SK-N-SH treated with all-trans-retinoic acid at 6 μM for 48 hours (cell line): ENCODE measurements around the gene PKMYT1.

Source experiments
- ATAC-seq: fragments of 200-7000 bp; cut with Tn5 transposase; 3 replicates; pipeline ENCODE4 v1.9.1; 2020; ENCODE audit warnings: mild to moderate bottlenecking, moderate library complexity
- ARNTL ChIP-seq: fragments of 450-650 bp; formaldehyde crosslinking; IDR thresholded peaks from 2 replicates; pipeline ENCODE4 v1.5.0; 2020; ENCODE audit warnings: low read depth, mild to moderate bottlenecking, moderate library complexity, borderline replicate concordance
- BACH2 ChIP-seq: fragments of 250-450 bp; sonication (Bioruptor Pico); IDR thresholded peaks from 2 replicates; pipeline ENCODE4 v1.9.0; 2021; ENCODE audit warnings: mild to moderate bottlenecking, borderline replicate concordance
- CSDC2 ChIP-seq: fragments of 250-450 bp; sonication (Bioruptor Pico); IDR thresholded peaks from 2 replicates; pipeline ENCODE4 v1.5.0; 2020; ENCODE audit warnings: mild to moderate bottlenecking, moderate library complexity
- ESRRG ChIP-seq: fragments of 250-450 bp; sonication (Bioruptor Pico); IDR thresholded peaks from 2 replicates; pipeline ENCODE4 v1.6.1; 2021; ENCODE audit warnings: mild to moderate bottlenecking
- GLIS3 ChIP-seq: fragments of 250-450 bp; sonication (Bioruptor Pico); IDR thresholded peaks from 2 replicates; pipeline ENCODE4 v1.5.0; 2020; ENCODE audit warnings: mild to moderate bottlenecking, moderate library complexity
- ISL1 ChIP-seq: fragments of 250-450 bp; sonication (Bioruptor Pico); IDR thresholded peaks from 2 replicates; pipeline ENCODE4 v2.1.2; 2022; ENCODE audit warnings: mild to moderate bottlenecking, moderate library complexity
- PPARA ChIP-seq: fragments of 250-450 bp; sonication (Bioruptor Pico); IDR thresholded peaks from 2 replicates; pipeline ENCODE4 v1.5.0; 2020; ENCODE audit warnings: mild to moderate bottlenecking, borderline replicate concordance
- RARB ChIP-seq: fragments of 250-450 bp; sonication (Bioruptor Pico); IDR thresholded peaks from 2 replicates; pipeline ENCODE4 v1.8.0; 2021; ENCODE audit warnings: mild to moderate bottlenecking, moderate library complexity
- SNAI2 ChIP-seq: fragments of 250-450 bp; sonication (Bioruptor Pico); IDR thresholded peaks from 2 replicates; pipeline ENCODE4 v1.5.0; 2020; ENCODE audit warnings: mild to moderate bottlenecking, moderate library complexity
- TCF4 ChIP-seq: fragments of 250-450 bp; sonication (Bioruptor Pico); IDR thresholded peaks from 2 replicates; pipeline ENCODE4 v1.8.0; 2021; ENCODE audit warnings: mild to moderate bottlenecking, moderate library complexity, borderline replicate concordance
- TOX ChIP-seq: fragments of 250-450 bp; sonication (Bioruptor Pico); IDR thresholded peaks from 2 replicates; pipeline ENCODE4 v1.8.0; 2021; ENCODE audit warnings: mild to moderate bottlenecking, moderate library complexity, borderline replicate concordance
- ZC3H10 ChIP-seq: fragments of 250-450 bp; sonication (Bioruptor Pico); IDR thresholded peaks from 2 replicates; pipeline ENCODE4 v1.5.1; 2021; ENCODE audit warnings: mild to moderate bottlenecking, moderate library complexity
- ZFP3 ChIP-seq: fragments of 250-450 bp; sonication (Bioruptor Pico); IDR thresholded peaks from 2 replicates; pipeline ENCODE4 v1.5.0; 2020; ENCODE audit warnings: mild to moderate bottlenecking, moderate library complexity
- ZFP30 ChIP-seq: fragments of 450-650 bp; formaldehyde crosslinking; IDR thresholded peaks from 2 replicates; pipeline ENCODE4 v1.5.0; 2022; ENCODE audit warnings: mild to moderate bottlenecking, moderate library complexity
- ZNF565 ChIP-seq: fragments of 450-650 bp; formaldehyde crosslinking; conservative IDR thresholded peaks from 2 replicates; pipeline ENCODE4 v1.5.0; 2020; ENCODE audit warnings: low read depth, mild to moderate bottlenecking, moderate library complexity
- ZNF70 ChIP-seq: fragments of 450-650 bp; formaldehyde crosslinking; IDR thresholded peaks from 2 replicates; pipeline ENCODE4 v1.5.0; 2020; ENCODE audit warnings: mild to moderate bottlenecking, moderate library complexity
- ZNF8 ChIP-seq: fragments of 450-650 bp; formaldehyde crosslinking; IDR thresholded peaks from 2 replicates; pipeline ENCODE4 v1.5.0; 2020; ENCODE audit warnings: mild to moderate bottlenecking, moderate library complexity
- TF ChIP-seq, protein P1 (sequence below): fragments of 250-450 bp; sonication (Bioruptor Pico); IDR thresholded peaks from 2 replicates; pipeline ENCODE4 v1.5.0; 2020; ENCODE audit warnings: mild to moderate bottlenecking, moderate library complexity
- TF ChIP-seq, protein P2 (sequence below): fragments of 250-450 bp; sonication (Bioruptor Pico); IDR thresholded peaks from 2 replicates; pipeline ENCODE4 v1.8.0; 2021; ENCODE audit warnings: low read depth, mild to moderate bottlenecking, moderate library complexity, borderline replicate concordance
- TF ChIP-seq, protein P3 (sequence below): fragments of 250-450 bp; sonication (Bioruptor Pico); IDR thresholded peaks from 2 replicates; pipeline ENCODE4 v1.8.0; 2020; ENCODE audit warnings: mild to moderate bottlenecking, moderate library complexity, borderline replicate concordance
- TF ChIP-seq, protein P4 (sequence below): fragments of 250-450 bp; sonication (Bioruptor Pico); IDR thresholded peaks from 2 replicates; pipeline ENCODE4 v1.5.1; 2021; ENCODE audit warnings: mild to moderate bottlenecking, moderate library complexity

PKMYT1 gene

DNA sequence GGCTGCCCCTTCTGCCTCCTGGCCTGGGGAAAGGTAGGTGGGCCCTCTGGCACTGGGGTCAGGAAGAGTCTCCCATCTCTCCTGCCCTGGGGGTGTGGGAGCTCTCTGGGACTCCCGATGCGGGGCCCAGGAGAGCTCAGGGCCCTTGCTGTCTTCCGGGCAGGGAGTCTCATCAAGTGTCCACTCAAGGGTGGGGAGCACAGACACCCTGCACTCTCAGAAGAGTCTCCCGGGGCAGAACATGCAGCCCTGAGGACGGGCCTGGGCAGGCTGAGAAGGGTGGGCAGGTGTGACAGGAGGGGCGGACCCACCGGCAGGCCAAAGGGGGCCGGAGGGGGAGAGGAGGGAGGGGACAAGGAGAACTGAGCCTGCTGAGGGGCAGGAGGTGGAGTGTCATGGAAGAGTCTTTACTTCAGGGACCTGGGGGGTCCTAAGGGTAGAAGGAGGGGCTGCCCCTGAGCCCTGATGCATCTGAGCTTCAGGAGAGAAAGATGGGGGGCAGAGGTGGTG is 8.4 kb upstream of the PKMYT1 start:
- TF ChIP-seq TOX (CRISPR knock-in tag) (no peak), GLIS3 (no peak), RARB (CRISPR knock-in tag) (no peak), ESRRG (CRISPR knock-in tag) (no peak), ZC3H10 (CRISPR knock-in tag) (no peak), SNAI2 (no peak), ISL1 (CRISPR knock-in tag) (no peak), BACH2 (CRISPR knock-in tag) (no peak), PPARA (CRISPR knock-in tag) (no peak), ZNF565 (CRISPR knock-in tag) (no peak), ZFP3 (CRISPR knock-in tag) (no peak), ZNF8 (CRISPR knock-in tag) (no peak), TCF4 (no peak), ARNTL (CRISPR knock-in tag) (no peak)
- TF ChIP-seq, protein P1, sequence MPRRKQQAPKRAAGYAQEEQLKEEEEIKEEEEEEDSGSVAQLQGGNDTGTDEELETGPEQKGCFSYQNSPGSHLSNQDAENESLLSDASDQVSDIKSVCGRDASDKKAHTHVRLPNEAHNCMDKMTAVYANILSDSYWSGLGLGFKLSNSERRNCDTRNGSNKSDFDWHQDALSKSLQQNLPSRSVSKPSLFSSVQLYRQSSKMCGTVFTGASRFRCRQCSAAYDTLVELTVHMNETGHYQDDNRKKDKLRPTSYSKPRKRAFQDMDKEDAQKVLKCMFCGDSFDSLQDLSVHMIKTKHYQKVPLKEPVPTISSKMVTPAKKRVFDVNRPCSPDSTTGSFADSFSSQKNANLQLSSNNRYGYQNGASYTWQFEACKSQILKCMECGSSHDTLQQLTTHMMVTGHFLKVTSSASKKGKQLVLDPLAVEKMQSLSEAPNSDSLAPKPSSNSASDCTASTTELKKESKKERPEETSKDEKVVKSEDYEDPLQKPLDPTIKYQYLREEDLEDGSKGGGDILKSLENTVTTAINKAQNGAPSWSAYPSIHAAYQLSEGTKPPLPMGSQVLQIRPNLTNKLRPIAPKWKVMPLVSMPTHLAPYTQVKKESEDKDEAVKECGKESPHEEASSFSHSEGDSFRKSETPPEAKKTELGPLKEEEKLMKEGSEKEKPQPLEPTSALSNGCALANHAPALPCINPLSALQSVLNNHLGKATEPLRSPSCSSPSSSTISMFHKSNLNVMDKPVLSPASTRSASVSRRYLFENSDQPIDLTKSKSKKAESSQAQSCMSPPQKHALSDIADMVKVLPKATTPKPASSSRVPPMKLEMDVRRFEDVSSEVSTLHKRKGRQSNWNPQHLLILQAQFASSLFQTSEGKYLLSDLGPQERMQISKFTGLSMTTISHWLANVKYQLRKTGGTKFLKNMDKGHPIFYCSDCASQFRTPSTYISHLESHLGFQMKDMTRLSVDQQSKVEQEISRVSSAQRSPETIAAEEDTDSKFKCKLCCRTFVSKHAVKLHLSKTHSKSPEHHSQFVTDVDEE (CRISPR knock-in tag) = no peak
- TF ChIP-seq, protein P2, sequence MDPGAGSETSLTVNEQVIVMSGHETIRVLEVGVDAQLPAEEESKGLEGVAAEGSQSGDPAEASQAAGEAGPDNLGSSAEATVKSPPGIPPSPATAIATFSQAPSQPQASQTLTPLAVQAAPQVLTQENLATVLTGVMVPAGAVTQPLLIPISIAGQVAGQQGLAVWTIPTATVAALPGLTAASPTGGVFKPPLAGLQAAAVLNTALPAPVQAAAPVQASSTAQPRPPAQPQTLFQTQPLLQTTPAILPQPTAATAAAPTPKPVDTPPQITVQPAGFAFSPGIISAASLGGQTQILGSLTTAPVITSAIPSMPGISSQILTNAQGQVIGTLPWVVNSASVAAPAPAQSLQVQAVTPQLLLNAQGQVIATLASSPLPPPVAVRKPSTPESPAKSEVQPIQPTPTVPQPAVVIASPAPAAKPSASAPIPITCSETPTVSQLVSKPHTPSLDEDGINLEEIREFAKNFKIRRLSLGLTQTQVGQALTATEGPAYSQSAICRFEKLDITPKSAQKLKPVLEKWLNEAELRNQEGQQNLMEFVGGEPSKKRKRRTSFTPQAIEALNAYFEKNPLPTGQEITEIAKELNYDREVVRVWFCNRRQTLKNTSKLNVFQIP = no peak
- TF ChIP-seq, protein P3, sequence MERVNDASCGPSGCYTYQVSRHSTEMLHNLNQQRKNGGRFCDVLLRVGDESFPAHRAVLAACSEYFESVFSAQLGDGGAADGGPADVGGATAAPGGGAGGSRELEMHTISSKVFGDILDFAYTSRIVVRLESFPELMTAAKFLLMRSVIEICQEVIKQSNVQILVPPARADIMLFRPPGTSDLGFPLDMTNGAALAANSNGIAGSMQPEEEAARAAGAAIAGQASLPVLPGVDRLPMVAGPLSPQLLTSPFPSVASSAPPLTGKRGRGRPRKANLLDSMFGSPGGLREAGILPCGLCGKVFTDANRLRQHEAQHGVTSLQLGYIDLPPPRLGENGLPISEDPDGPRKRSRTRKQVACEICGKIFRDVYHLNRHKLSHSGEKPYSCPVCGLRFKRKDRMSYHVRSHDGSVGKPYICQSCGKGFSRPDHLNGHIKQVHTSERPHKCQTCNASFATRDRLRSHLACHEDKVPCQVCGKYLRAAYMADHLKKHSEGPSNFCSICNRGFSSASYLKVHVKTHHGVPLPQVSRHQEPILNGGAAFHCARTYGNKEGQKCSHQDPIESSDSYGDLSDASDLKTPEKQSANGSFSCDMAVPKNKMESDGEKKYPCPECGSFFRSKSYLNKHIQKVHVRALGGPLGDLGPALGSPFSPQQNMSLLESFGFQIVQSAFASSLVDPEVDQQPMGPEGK (CRISPR knock-in tag) = no peak
- TF ChIP-seq, all 23 proteins: peak for 0

DNA sequence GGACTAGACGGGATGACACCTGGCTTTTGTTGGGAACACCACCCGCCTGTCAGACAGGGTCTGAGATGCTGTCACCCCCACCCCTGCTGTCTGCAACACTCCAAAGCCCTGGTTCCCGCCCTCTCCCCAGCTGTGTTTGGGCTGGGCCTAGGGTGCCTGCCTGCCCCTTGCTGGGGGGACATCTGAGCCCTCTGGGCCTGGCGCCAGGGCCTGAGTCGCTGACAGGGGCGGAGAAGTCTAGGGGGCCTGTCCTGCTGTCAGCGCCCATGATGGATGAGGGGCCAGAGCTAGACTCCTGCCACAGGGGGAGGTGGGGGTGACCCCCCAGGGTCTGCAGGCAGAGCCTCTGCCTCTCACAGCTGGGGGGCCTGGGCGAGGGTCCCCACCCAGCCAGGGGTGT is 7.6 kb upstream of the PKMYT1 start:
- TF ChIP-seq ARNTL (CRISPR knock-in tag) (no peak), ZNF70 (no peak), TOX (CRISPR knock-in tag) (no peak), SNAI2 (no peak)
- TF ChIP-seq, protein P4, sequence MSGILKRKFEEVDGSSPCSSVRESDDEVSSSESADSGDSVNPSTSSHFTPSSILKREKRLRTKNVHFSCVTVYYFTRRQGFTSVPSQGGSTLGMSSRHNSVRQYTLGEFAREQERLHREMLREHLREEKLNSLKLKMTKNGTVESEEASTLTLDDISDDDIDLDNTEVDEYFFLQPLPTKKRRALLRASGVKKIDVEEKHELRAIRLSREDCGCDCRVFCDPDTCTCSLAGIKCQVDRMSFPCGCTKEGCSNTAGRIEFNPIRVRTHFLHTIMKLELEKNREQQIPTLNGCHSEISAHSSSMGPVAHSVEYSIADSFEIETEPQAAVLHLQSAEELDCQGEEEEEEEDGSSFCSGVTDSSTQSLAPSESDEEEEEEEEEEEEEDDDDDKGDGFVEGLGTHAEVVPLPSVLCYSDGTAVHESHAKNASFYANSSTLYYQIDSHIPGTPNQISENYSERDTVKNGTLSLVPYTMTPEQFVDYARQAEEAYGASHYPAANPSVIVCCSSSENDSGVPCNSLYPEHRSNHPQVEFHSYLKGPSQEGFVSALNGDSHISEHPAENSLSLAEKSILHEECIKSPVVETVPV = no peak
- ATAC-seq = no peak

More for the DNA sequence above, 8.4 kb upstream of the PKMYT1 start:
- ATAC-seq = no peak

DNA sequence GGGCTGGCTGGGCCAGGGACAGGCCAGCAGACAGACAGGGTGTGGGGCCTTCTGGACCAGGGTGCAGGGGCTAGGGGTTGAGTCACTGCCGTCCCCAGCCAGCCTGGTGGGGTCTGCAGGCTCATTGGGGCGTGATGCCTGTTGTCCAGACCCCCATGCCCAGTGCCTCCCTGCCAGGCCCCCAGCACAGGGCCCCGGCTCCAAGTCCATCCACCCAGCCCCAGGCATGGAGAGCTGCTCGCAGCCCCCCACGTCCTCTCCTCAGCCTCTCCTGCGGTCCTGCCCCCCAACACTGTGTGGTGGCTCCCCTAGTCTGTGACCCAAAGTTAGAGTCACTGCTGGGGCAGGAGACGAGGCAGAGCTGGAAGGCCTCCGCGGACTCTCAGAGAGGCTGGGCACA is 7.0 kb upstream of the PKMYT1 start:
- TF ChIP-seq, protein P1 (CRISPR knock-in tag) = no peak
- TF ChIP-seq ZNF70 = no peak
- TF ChIP-seq RARB (CRISPR knock-in tag) = no peak
- no peak for TF ChIP-seq PPARA (CRISPR knock-in tag)
- TF ChIP-seq GLIS3 = no peak
- no peak for TF ChIP-seq CSDC2
- no peak for TF ChIP-seq ZFP30 (CRISPR knock-in tag)
- TF ChIP-seq TCF4 = no peak
- no peak for TF ChIP-seq BACH2 (CRISPR knock-in tag)
- TF ChIP-seq SNAI2 = no peak
- no peak for TF ChIP-seq TOX (CRISPR knock-in tag)
- TF ChIP-seq ISL1 (CRISPR knock-in tag) = no peak
- no peak for TF ChIP-seq ARNTL (CRISPR knock-in tag)
- TF ChIP-seq ZFP3 (CRISPR knock-in tag) = no peak
- TF ChIP-seq ZNF8 (CRISPR knock-in tag) = no peak
- TF ChIP-seq, protein P2 = no peak
- TF ChIP-seq, protein P3 (CRISPR knock-in tag) = no peak
- no peak for ATAC-seq
